A549 (cell line): ENCODE data around the gene ADGRL3. TPM values are rescaled to one million over a fixed set of nuclear protein-coding genes. Genes with fewer than 3 reads are reported as not detected.

Source experiments
- polyA plus RNA-seq, 4 experiments: library from polyadenylated mRNA; depleted of rRNA in 3 of 4; stranded (reverse); fragments of >200 nt; fragmentation: RNase III in 1 of 4; extraction: RNeasy Plus Mini Kit Qiagen cat#74134 plus additional on column Dnase treatment in 1 of 4; gene quantifications; 2 replicates in 3 of 4; 3 replicates in 1 of 4; pipeline ENCODE4 v1.2.3, GENCODE V29; 2011 to 2017
- small RNA-seq, 6 experiments: library from RNA; depleted of rRNA; stranded (forward); fragments of <200 nt; gene quantifications; one replicate each; pipeline ENCODE3, GENCODE V24; 2012

Gene ADGRL3
- polyA plus RNA-seq, 2 of the 4 experiments (the other 2 are of a cell fraction): 0.05 to 0.12 TPM

Small RNA genes within 50 kb of the gene (small RNA-seq; reads per million reads assigned to genes)
- 0 reads per million in 6 experiments for gene RF00019
